GM20000 (cell line): ENCODE measurements around the gene IQGAP2.
"Not testable (repeated sequence)": the region's sequence is repeated elsewhere in the genome, so short reads cannot be mapped to it uniquely, and the experiment has no call there.

Experiments
- DNase-seq: peaks from one replicate; pipeline ENCODE4 v3.0.0; 2012; ENCODE audit warnings: low spot score
- CTCF ChIP-seq: IDR thresholded peaks from 2 replicates; pipeline ENCODE4 v1.5.1; 2012; ENCODE audit warnings: mild to moderate bottlenecking, control low read depth; ENCODE audit errors: extremely low read depth, missing control alignments

The IQGAP2 gene

GRCh38 chr5:76368941-76369340, 34.1 kb upstream of the IQGAP2 start:
- no peak for DNase-seq
- TF ChIP-seq CTCF: no peak

DNA sequence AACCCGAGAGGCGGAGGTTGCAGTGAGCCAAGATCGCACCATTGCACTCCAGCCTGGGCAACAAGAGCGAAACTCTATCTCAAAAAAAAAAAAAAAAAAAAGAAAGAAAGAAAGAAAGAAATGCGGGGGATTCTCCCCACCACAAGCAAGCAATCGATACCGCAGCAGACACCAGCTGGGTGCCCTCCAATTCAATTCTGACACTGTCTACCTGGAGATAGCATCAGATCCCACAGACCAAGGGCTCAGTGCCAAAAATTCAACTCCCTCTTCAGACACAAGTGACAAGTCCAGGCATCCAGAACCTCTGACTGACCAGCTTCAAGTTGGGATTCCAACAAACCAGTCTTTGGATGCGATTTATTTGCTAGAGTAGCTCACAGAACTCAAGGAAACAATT, 33.4 kb upstream of the IQGAP2 start:
- DNase-seq: not testable (repeated sequence)

GRCh38 chr5:76371960-76372322, 31.1 kb upstream of the IQGAP2 start:
- no peak for TF ChIP-seq CTCF

DNA sequence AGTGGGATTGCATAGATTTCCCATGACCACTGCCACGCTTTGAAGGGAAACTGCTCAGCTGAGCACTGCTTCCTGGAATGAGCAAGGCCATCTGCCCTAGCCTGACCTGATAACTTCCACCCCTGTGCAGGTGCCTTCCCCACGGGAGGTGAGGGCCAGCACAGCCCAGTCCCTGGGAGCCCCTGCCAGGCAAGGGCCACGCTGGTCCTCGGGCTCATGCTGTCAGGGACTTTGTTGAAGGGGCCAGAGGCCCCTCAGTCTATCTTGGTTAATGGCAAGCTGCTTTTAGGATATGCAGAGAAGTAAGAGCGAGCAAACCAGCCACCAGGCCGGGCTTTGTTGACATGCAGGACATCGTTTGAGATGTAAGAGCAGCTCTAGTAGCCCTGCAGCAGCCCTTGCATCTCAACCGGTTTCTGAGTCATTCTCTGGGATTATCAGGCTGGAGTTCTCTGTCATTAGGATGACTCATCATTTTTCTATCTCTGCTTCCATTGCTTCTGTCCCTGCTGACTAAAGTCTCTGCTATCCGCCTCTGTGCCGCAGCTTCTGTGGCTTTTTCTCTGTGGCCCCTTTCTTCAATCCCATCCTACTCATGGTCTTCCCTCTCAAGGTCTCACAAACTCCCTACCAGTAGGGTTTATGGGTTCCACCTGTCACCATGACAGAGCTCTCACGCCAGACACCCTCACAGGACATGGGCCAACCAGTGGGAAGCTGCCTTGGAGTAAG, 30.6 kb upstream of the IQGAP2 start:
- DNase-seq: no peak
- TF ChIP-seq CTCF: no peak

More at GRCh38 chr5:76371960-76372322, 31.1 kb upstream of the IQGAP2 start:
- no peak for DNase-seq

GRCh38 chr5:76376148-76376865, 26.8 kb upstream of the IQGAP2 start:
- no peak for TF ChIP-seq CTCF
- DNase-seq: no peak

DNA sequence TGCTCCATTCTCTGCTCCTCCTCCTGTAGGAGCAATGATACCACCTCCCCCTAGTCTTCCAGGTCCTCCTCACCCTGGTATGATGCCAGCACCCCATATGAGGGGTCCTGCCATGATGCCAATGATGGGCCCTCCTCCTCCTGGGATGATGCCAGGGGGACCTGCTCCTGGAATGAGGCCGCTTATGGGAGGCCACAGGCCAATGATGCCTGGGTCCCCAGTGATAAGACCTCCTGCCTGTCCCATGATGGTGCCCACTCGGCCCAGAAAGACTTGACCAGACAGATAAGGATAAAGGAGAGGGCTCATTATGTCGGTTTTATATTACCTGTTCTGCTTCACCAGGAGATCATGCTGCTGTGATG, 26.2 kb upstream of the IQGAP2 start:
- no peak for TF ChIP-seq CTCF
- no peak for DNase-seq

- no peak for TF ChIP-seq CTCF
- DNase-seq: no peak
Observed at GRCh38 chr5:76378355-76378754, 24.7 kb upstream of the IQGAP2 start.

GRCh38 chr5:76379316-76379715, 23.8 kb upstream of the IQGAP2 start:
- TF ChIP-seq CTCF: no peak
- no peak for DNase-seq
